Activated T-cell treated with anti-CD3 and anti-CD28 coated beads, Interleukin-2, amount 50 U/mL, for 4 hours (primary cell): ENCODE data around the gene NETO1. TPM values are rescaled to one million over a fixed set of nuclear protein-coding genes. Genes with fewer than 3 reads are reported as not detected.

Source experiments
- ATAC-seq, 2 donors: fragments of 200-7000 bp; cut with Tn5 transposase; one replicate each; pipeline ENCODE4 v1.10.0; 2021
- DNase-seq: peaks from one replicate; pipeline ENCODE4 v3.0.0-alpha.2; 2020
- H3K27me3 Mint-ChIP-seq: one replicate; pipeline ENCODE4 v1.8.0; 2021; ENCODE audit warnings: low read depth, mixed read lengths
- H3K36me3 Mint-ChIP-seq: one replicate; pipeline ENCODE4 v1.8.0; 2022; ENCODE audit warnings: mixed read lengths; ENCODE audit not compliant: insufficient read depth
- H3K4me1 Mint-ChIP-seq: one replicate; pipeline ENCODE4 v1.8.0; 2021; ENCODE audit warnings: low read depth, mixed read lengths
- H3K4me3 Mint-ChIP-seq: one replicate; pipeline ENCODE4 v1.8.0; 2021; ENCODE audit warnings: mild to moderate bottlenecking, moderate library complexity, mixed read lengths
- H3K9me3 Mint-ChIP-seq: one replicate; pipeline ENCODE4 v1.8.0; 2021; ENCODE audit warnings: mixed read lengths
- total RNA-seq, 3 donors: library from RNA; stranded (reverse); gene quantifications; one replicate each; pipeline ENCODE4 v1.2.1, GENCODE V29; 2021

Gene NETO1
- total RNA-seq, 3 donors from 2014 or later: 0.14 TPM; not detected in 2

DNA sequence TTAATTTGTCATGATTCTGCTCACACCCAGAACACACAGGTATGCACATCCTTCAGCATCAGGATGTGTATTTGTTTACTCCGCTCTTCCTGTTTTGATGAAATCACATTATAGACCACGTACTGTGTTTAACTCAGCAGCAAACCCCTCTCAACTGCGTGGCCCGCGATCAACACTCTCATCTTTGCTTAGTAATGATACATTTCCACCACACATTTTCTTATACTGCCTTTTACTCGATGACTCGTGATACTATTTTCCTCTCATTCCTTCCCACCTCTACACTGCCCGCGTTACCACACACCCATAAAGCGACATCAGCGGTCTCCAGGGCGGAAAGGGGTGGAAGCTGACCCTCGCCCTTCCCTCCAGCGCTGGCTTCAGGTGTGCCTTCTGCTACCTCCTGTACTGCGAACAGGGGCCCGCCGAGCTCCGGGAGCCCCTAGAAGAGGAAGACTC is 1.3 kb downstream of the NETO1 start:
- Mint-ChIP-seq H3K4me1 (peaks cover 4% of the 10 kb centered on the region), H3K9me3 (peaks cover 7% of the 10 kb centered on the region), H3K4me3 (no peak overlapping the region), H3K27me3 (peaks cover 31% of the 10 kb centered on the region), H3K36me3 (no peaks in the 10 kb centered on the region)
- DNase-seq (no peak), ATAC-seq (no peak)

DNA sequence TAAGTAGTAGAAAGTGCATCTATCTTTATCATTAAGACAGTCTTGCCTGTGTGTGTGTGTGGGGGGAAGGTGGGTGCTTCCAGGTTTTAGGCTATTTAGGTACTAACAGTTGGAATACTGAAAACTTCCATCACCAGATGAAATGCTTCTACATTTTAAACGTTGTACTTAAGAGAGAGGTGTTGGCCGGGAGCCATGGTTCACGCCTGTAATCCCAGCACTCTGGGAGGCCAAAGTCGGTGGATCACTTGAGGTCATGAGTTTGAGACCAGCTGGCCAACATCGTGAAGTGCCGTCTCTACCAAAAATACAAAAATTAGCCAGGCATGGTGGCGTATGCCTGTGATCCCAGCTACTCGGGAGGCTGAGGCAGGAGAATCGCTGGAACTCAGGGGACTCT is 4.0 kb downstream of the NETO1 start:
- peaks cover 22% of the 10 kb centered on the region for H3K27me3 Mint-ChIP-seq
- peaks cover 13% of the 10 kb centered on the region for H3K9me3 Mint-ChIP-seq
- no peaks in the 10 kb centered on the region for H3K36me3 Mint-ChIP-seq
- DNase-seq: no peak
- ATAC-seq: no peak
- no peak overlapping the region for H3K4me3 Mint-ChIP-seq
- H3K4me1 Mint-ChIP-seq: peaks cover 2% of the 10 kb centered on the region

GRCh38 chr18:72859088-72859487 is 8.7 kb downstream of the NETO1 start:
- no peaks in the 10 kb centered on the region for H3K36me3 Mint-ChIP-seq
- H3K4me1 Mint-ChIP-seq: no peaks in the 10 kb centered on the region
- H3K27me3 Mint-ChIP-seq: no peaks in the 10 kb centered on the region
- peaks cover 17% of the 10 kb centered on the region for H3K9me3 Mint-ChIP-seq
- ATAC-seq (no peak), DNase-seq (no peak)
- H3K4me3 Mint-ChIP-seq: no peak overlapping the region

DNA sequence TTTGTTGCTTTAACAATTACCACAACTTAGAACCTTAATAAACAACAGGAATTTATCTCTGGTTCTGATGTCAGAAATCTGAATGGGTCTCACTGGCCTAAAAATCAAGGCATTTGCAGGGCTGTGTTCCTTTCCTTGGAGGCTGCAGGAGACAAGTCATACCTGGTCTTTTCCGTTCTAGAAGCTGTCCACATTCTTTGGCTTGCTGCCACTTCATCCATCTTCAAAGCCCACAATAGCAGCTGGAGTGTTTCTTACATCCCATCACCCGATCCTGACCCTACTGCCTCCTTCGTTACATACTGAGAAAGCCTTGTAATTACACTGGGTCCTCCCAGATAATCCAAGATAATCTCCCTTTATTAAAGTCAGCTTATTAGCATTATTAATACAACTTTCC is 18.1 kb downstream of the NETO1 start:
- ATAC-seq (no peak), DNase-seq (no peak)
- H3K27me3 Mint-ChIP-seq: no peaks in the 10 kb centered on the region
- H3K4me3 Mint-ChIP-seq: no peak overlapping the region
- peaks cover 14% of the 10 kb centered on the region for H3K9me3 Mint-ChIP-seq
- H3K4me1 Mint-ChIP-seq: no peaks in the 10 kb centered on the region
- H3K36me3 Mint-ChIP-seq: no peaks in the 10 kb centered on the region

DNA sequence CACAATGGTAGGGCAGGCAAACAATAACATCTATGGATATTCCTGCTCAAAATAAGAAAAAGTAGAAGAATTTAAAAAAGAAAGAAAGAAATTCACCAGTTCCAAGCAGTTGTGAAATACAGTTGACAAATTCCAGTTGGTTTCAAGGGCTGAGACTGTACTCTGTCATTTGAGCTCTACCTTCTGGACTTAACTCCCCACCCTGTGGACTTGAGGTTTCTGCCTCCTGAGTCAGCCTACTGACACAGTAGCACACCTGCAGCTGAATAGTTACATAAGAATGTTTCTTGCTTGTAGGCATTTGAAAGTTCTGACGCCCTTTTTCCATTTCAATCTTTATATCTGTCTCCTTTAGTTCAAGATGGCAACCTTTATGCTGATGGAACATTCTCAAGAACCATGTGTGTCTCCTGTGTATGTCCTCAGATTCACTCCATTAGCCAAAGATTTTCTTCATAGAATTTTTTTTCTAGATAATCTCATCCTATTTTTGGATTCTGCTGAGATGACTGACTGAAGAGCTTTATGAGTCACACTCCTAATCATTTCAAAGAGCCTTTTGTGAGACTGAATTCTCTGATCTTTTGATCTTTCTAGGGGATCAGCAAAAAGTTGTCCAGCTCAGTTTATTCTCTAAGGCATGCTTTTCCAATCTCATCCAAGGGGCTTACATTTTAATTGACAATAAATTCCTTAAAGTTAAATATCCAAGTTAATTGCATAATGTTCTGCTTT is 19.1 kb downstream of the NETO1 start:
- no peak overlapping the region for H3K4me3 Mint-ChIP-seq
- H3K9me3 Mint-ChIP-seq: peaks cover 19% of the 10 kb centered on the region
- H3K27me3 Mint-ChIP-seq: no peaks in the 10 kb centered on the region
- H3K4me1 Mint-ChIP-seq: no peaks in the 10 kb centered on the region
- H3K36me3 Mint-ChIP-seq: no peaks in the 10 kb centered on the region
- no peak for DNase-seq
- no peak for ATAC-seq

GRCh38 chr18:72847771-72848170 is 20.0 kb downstream of the NETO1 start:
- Mint-ChIP-seq H3K4me3 (no peak overlapping the region), H3K4me1 (no peaks in the 10 kb centered on the region), H3K36me3 (no peaks in the 10 kb centered on the region), H3K27me3 (no peaks in the 10 kb centered on the region), H3K9me3 (peaks cover 19% of the 10 kb centered on the region)
- no peak for ATAC-seq
- DNase-seq: no peak

DNA sequence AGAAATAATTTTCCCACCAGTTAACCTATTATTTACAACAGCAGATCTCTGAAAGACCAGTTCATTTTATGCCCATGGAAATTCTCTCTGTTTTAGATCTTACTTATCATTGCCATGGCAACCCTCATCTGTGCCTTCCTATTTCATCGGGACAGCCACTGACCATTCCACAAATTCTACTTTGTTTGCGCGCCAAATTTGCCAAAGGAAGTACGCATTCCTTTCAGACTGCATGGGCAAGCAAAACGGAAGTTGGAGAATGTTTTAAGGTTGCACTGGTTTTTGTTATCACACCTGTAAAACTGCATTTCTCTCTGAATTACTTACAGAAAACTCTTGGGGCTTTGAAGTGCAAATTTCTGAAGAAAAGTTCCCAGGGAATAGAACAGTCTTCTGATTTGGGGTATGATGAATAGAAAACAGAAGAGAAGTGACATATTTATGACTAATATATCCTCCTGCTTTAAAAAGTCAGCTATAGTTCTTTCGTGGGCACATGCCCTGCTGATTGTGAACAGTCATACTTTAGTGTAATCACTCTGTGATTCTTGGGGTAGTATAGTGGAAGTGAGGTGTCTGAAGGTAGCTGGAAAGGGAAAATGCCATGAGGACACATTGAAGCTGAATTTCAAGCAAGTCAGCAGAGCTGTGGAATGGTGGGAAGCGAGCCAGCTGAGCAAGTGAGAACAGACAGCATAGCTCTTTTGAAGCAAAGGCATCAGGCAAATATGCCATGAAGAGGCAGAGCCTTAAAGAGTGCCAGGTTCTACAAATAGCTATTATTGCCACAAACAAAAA is 20.9 kb downstream of the NETO1 start:
- ATAC-seq (no peak), DNase-seq (no peak)
- Mint-ChIP-seq H3K4me3 (no peak overlapping the region), H3K4me1 (no peaks in the 10 kb centered on the region), H3K27me3 (no peaks in the 10 kb centered on the region), H3K36me3 (no peaks in the 10 kb centered on the region), H3K9me3 (peaks cover 16% of the 10 kb centered on the region)

DNA sequence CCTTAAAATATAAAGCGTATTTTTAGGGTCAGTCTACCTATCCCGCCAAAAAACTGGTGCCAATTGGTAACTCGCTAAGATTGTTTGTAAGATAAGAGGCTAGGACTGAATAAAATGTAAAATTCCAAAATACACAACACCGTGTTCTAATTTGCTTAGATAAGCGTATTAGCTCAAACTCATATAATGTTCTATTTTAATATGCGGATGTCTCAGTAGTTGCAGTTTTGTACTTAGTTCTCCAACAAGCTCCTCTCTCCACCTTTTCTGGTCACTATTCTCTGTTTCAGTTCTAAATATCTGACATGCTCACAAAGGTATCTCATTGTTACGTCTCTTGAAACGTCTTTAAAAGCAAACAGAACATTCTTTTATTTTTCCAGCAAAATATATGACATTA is 24.0 kb downstream of the NETO1 start:
- ATAC-seq (no peak), DNase-seq (no peak)
- H3K36me3 Mint-ChIP-seq: no peaks in the 10 kb centered on the region
- H3K9me3 Mint-ChIP-seq: peaks cover 9% of the 10 kb centered on the region
- no peaks in the 10 kb centered on the region for H3K4me1 Mint-ChIP-seq
- H3K27me3 Mint-ChIP-seq: no peaks in the 10 kb centered on the region
- no peak overlapping the region for H3K4me3 Mint-ChIP-seq

GRCh38 chr18:72840109-72840508 is 27.7 kb downstream of the NETO1 start:
- Mint-ChIP-seq H3K4me3 (no peak overlapping the region), H3K9me3 (peaks cover 5% of the 10 kb centered on the region), H3K36me3 (no peaks in the 10 kb centered on the region), H3K27me3 (no peaks in the 10 kb centered on the region), H3K4me1 (no peaks in the 10 kb centered on the region)
- DNase-seq: no peak
- ATAC-seq: no peak

DNA sequence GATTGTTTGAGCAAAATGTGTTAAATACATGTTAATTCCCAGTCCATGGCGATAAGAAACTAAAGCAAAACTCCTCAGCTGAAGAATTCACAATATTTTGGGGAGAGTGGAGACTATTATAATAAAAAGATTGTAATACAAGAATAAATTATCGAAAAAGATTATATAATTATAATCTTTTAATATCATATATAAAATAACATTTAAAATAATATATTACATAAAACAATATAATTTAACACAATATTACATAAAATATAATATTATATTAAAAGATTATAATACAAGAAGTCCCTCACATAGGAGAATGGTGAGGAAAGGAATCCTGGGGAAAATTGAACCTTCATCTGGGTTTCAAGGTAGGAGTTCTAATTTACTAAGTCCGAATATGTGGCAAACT is 33.1 kb downstream of the NETO1 start:
- Mint-ChIP-seq H3K4me1 (no peaks in the 10 kb centered on the region), H3K4me3 (no peak overlapping the region), H3K27me3 (no peaks in the 10 kb centered on the region), H3K36me3 (no peaks in the 10 kb centered on the region), H3K9me3 (peaks cover 5% of the 10 kb centered on the region)
- ATAC-seq: no peak
- no peak for DNase-seq

GRCh38 chr18:72833471-72833870 is 34.3 kb downstream of the NETO1 start:
- Mint-ChIP-seq H3K4me1 (no peaks in the 10 kb centered on the region), H3K4me3 (no peak overlapping the region), H3K27me3 (no peaks in the 10 kb centered on the region), H3K36me3 (no peaks in the 10 kb centered on the region), H3K9me3 (peaks cover 5% of the 10 kb centered on the region)
- DNase-seq: no peak
- no peak for ATAC-seq

DNA sequence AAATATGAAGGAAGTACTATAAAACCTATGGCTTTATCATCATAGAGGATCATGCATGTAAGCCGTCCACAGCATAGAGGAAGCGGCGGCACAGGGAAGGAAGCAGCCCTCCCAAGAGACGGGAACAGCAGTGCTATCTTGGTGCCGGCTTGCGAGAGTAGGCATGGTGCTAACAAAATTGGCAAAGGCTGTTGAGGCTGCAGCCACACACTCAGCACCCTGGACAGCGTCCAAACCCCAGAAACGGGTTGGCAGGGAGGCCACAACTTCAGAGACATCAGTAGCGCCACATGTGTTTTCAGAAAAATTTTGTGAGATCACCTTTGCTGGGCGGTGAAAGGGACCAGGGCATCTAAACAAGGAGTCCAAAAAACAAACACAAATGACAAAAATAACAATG is 37.7 kb downstream of the NETO1 start:
- H3K4me1 Mint-ChIP-seq: no peaks in the 10 kb centered on the region
- no peak for ATAC-seq

GRCh38 chr18:72828601-72829000 is 39.2 kb downstream of the NETO1 start:
- ATAC-seq: no peak
- Mint-ChIP-seq H3K4me3 (no peak overlapping the region), H3K4me1 (no peaks in the 10 kb centered on the region), H3K36me3 (no peaks in the 10 kb centered on the region), H3K9me3 (peaks cover 8% of the 10 kb centered on the region), H3K27me3 (no peaks in the 10 kb centered on the region)
- no peak for DNase-seq

More for the DNA sequence above, 37.7 kb downstream of the NETO1 start:
- Mint-ChIP-seq H3K4me3 (no peak overlapping the region), H3K27me3 (no peaks in the 10 kb centered on the region), H3K9me3 (peaks cover 5% of the 10 kb centered on the region), H3K36me3 (no peaks in the 10 kb centered on the region)
- DNase-seq: no peak

- ATAC-seq (no peak), DNase-seq (no peak)
- Mint-ChIP-seq H3K27me3 (no peaks in the 10 kb centered on the region), H3K9me3 (peaks cover 8% of the 10 kb centered on the region), H3K36me3 (no peaks in the 10 kb centered on the region), H3K4me3 (no peak overlapping the region), H3K4me1 (no peaks in the 10 kb centered on the region)
Observed at GRCh38 chr18:72826736-72827135, 41.1 kb downstream of the NETO1 start.

DNA sequence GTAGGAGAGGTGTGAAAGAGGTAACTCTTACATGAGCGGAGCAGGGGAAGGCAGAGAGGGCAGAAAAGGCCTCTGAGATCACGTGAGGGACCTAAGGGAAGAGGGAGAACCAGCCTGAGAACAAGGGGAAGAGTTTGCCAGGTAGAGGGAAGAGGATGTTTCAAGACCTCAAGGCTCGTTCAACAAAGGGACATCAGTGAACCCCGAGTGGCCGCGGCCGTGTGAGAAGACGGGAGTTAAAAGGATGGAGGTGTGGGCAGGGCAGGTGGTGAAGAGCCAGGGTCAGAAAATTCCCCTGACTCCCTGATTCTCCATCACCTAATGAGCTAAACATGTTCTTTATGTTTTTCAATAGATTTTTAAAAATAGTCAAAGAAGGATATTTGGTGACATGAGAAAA is 44.4 kb downstream of the NETO1 start:
- ATAC-seq: no peak
- no peak overlapping the region for H3K4me3 Mint-ChIP-seq
- no peaks in the 10 kb centered on the region for H3K27me3 Mint-ChIP-seq
- H3K4me1 Mint-ChIP-seq: no peaks in the 10 kb centered on the region
- no peak for DNase-seq
- H3K36me3 Mint-ChIP-seq: no peaks in the 10 kb centered on the region
- peaks cover 3% of the 10 kb centered on the region for H3K9me3 Mint-ChIP-seq
